ENCODE measurements around the gene TMEM182.

The TMEM182 gene

DNA sequence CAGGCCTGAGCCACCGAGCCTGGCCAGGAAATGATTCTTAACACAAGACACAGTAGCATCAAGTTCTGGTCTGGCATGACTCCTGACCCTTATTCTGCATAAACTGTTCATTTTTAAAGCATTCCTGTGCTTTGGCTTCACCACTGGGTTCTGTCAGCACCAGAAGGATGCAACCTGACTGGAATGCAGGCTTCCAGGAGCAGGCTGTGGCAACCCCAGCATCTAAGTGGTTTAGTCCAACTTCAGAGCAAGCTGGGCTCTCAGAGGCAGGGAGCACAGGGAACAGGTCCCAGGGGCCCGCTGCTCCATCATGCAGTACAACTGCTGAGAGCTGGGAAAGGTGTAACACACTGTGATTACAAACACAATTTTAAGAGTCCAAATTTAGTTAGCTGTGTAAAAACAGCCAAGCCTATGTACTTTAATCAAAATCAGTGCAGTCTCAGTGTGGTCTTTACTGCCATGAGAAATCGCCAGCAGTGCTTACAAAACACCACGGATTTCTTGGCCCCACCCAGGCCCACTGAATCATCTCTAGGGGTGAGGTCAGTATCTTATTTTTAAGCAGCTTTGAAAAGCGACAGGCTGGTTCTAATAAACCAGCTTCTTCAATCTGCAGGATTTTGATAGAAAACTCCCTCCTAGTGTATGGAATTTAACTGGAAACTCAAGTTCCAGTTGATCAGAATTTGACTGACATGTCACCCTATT lies 44.4 kb upstream of the TMEM182 start:
- no peak for TF ChIP-seq ZFP41 (tag by site-specific recombination; IDR thresholded peaks at IDR 0.05; ENCODE audit: borderline replicate concordance)
- no peak for TF ChIP-seq OVOL3 (tag by site-specific recombination; IDR thresholded peaks at IDR 0.05)
- Histone ChIP-seq H3K9me3 (ENCODE audit: control insufficient read depth, insufficient read depth, low read depth, low read length) (no peaks in the 10 kb centered on the region), H3K4me1 (ENCODE audit: control insufficient read depth, insufficient read depth, low read length) (no peaks in the 10 kb centered on the region), H3K27ac (ENCODE audit: extremely low read depth, low read depth, low read length) (no peak overlapping the region), H3K4me3 (ENCODE audit: low read depth, low read length) (no peak overlapping the region), H3K36me3 (ENCODE audit: control insufficient read depth in 2 of 2, insufficient read depth in 1 of 2, low read length in 2 of 2) (peaks cover 23 to 56% of the 10 kb centered on the region in 2 experiments)
- POLR2A ChIA-PET, result interaction anchor here (0.6 kb wide), 1 partner anchor 9 kb away, joined by 4 read pairs; no protein-coding TSS in a partner anchor
- CTCF ChIA-PET, result no interaction called here

DNA sequence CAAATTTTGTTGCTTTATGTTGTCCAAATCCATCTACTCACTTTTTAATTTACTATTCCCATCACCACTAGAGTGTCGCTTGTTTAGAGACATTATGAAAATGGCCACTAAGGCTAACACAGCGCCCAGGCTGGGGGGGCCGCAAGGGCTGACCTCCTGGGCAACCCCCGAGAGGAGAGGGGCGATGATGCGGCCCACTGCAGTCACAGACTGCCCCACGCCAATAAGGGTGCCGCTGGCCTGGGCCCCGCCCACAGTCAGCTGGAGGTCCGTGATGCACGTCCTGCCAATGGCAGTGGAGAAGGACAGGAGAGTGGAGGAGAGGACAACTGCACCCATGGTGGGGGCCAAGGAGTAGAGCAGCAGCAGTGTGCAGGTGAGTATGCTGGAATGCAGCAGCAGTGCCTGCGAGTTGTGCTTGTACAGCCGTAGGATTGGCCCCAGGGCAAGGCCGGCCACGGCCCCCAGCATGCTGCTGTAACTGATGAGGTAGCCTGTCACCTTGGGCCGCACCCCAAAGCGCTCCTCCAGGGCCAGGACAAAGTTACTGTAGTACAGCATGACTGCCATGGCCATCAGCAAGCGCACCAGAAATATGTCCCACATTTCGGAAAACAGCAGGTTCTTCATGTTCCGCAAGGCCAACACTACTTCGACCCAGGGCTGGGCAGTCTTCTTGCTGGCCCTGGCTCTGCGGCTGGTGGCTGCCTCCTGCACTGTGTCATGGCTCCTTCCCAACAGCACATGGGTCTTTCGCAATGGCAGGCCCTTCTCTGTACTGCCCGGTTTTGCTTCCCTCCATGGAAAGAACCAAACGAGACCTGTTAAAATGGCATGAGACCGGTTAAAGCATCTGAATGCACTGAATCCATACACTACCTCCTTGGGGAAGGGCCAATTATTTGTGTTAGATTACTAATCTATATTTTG lies 43.2 kb upstream of the TMEM182 start:
- POLR2A ChIA-PET, result no interaction called here
- TF ChIP-seq ZFP37 (tag by site-specific recombination; IDR thresholded peaks at IDR 0.05) (no peak), ZNF302 (tag by site-specific recombination; IDR thresholded peaks at IDR 0.05; ENCODE audit: low read depth) (no peak), ZNF274 (IDR thresholded peaks at IDR 0.05; ENCODE audit: low read length) (no peak), ZNF274 (tag by site-specific recombination; IDR thresholded peaks at IDR 0.05; ENCODE audit: borderline replicate concordance) (no peak), ZNF239 (tag by site-specific recombination; IDR thresholded peaks at IDR 0.05) (no peak), SCRT1 (tag by site-specific recombination; IDR thresholded peaks at IDR 0.05; ENCODE audit: borderline replicate concordance) (no peak), ZNF423 (tag by site-specific recombination; IDR thresholded peaks at IDR 0.05) (no peak), ZBTB21 (tag by site-specific recombination; IDR thresholded peaks at IDR 0.05) (no peak), MYNN (tag by site-specific recombination; IDR thresholded peaks at IDR 0.05; ENCODE audit: borderline replicate concordance) (no peak), ZNF133 (tag by site-specific recombination; IDR thresholded peaks at IDR 0.05) (no peak)
- TF ChIP-seq, protein P1, sequence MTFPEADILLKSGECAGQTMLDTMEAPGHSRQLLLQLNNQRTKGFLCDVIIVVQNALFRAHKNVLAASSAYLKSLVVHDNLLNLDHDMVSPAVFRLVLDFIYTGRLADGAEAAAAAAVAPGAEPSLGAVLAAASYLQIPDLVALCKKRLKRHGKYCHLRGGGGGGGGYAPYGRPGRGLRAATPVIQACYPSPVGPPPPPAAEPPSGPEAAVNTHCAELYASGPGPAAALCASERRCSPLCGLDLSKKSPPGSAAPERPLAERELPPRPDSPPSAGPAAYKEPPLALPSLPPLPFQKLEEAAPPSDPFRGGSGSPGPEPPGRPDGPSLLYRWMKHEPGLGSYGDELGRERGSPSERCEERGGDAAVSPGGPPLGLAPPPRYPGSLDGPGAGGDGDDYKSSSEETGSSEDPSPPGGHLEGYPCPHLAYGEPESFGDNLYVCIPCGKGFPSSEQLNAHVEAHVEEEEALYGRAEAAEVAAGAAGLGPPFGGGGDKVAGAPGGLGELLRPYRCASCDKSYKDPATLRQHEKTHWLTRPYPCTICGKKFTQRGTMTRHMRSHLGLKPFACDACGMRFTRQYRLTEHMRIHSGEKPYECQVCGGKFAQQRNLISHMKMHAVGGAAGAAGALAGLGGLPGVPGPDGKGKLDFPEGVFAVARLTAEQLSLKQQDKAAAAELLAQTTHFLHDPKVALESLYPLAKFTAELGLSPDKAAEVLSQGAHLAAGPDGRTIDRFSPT (tag by site-specific recombination; IDR thresholded peaks at IDR 0.05), result no peak
- peaks cover 32 to 68% of the 10 kb centered on the region in 2 experiments for H3K36me3 ChIP-seq (ENCODE audit: control insufficient read depth in 2 of 2, insufficient read depth in 1 of 2, low read length in 2 of 2)
- H3K9me3 ChIP-seq (ENCODE audit: control insufficient read depth, insufficient read depth, low read depth, low read length), result no peaks in the 10 kb centered on the region
- no peak overlapping the region for H3K27ac ChIP-seq (ENCODE audit: extremely low read depth, low read depth, low read length)
- H3K4me3 ChIP-seq (ENCODE audit: low read depth, low read length), result no peak overlapping the region
- CTCF ChIA-PET, result no interaction called here
- H3K4me1 ChIP-seq (ENCODE audit: control insufficient read depth, insufficient read depth, low read length), result no peaks in the 10 kb centered on the region

DNA sequence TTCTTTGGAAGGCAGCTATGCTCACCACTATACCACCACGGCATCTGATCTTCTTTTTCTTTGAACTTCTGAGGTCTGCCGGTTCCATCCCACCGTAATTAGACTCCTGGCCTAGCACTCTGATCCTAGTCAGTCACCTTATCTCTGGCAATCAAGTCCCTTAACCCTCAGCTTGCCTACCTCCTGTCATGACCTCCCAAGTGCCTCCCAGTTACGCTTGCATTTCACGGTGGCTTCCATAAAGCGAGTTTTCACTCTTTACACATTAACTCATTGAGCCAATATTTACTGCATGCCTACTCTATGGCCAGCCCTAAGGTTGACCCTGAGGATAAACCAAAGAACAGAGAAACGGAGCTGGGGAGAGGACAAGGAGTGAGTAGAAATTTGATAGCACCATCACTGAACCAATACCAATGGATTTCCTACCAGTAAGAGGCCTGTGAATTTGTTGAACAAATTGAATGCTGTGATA lies 37.8 kb upstream of the TMEM182 start:
- H3K4me3 ChIP-seq (ENCODE audit: low read depth, low read length), result no peak overlapping the region
- no peaks in the 10 kb centered on the region for H3K4me1 ChIP-seq (ENCODE audit: control insufficient read depth, insufficient read depth, low read length)
- no peak overlapping the region for H3K27ac ChIP-seq (ENCODE audit: extremely low read depth, low read depth, low read length)
- ChIA-PET CTCF (interaction anchor here (0.6 kb wide), 1 partner anchor 10 kb away, joined by 3 read pairs; no protein-coding TSS in a partner anchor), POLR2A (no interaction called here)
- no peaks in the 10 kb centered on the region for H3K9me3 ChIP-seq (ENCODE audit: control insufficient read depth, insufficient read depth, low read depth, low read length)
- no peak for TF ChIP-seq TRIM28 (IDR thresholded peaks at IDR 0.05; ENCODE audit: borderline replicate concordance, low read length)
- no peak for TF ChIP-seq ZNF37A (tag by site-specific recombination; IDR thresholded peaks at IDR 0.05)
- no peak for TF ChIP-seq ZNF121 (tag by site-specific recombination; IDR thresholded peaks at IDR 0.05)
- no peak for TF ChIP-seq ZNF558 (tag by site-specific recombination; IDR thresholded peaks at IDR 0.05)
- peaks cover 19 to 85% of the 10 kb centered on the region in 2 experiments for H3K36me3 ChIP-seq (ENCODE audit: control insufficient read depth in 2 of 2, insufficient read depth in 1 of 2, low read length in 2 of 2)

Data from HEK293 (cell line).